Colonic mucosa (tissue), 4 donors: ENCODE measurements around the gene CCN6. TPM values are rescaled to one million over a fixed set of nuclear protein-coding genes. Genes with fewer than 3 reads are reported as not detected.

Experiments used
- DNase-seq: peaks from one replicate; pipeline ENCODE4 v3.0.0-alpha.2; 2020
- H3K27ac ChIP-seq: fragments of 200-600 bp; one replicate; pipeline ENCODE4 v1.8.0; 2021
- H3K27me3 ChIP-seq: fragments of 200-600 bp; one replicate; pipeline ENCODE4 v1.8.0; 2021
- H3K36me3 ChIP-seq: fragments of 200-600 bp; one replicate; pipeline ENCODE4 v1.8.0; 2021
- H3K4me1 ChIP-seq: fragments of 200-600 bp; one replicate; pipeline ENCODE4 v1.8.0; 2021; ENCODE audit warnings: mild to moderate bottlenecking
- H3K4me3 ChIP-seq: fragments of 200-600 bp; one replicate; pipeline ENCODE4 v1.8.0; 2021
- H3K9ac ChIP-seq, 2 donors: one replicate each; pipeline ENCODE4 v1.7.0; 2013; ENCODE audit warnings: control low read depth in 2 of 2, low read depth in 2 of 2, low read length in 2 of 2
- H3K9me3 ChIP-seq: fragments of 200-600 bp; one replicate; pipeline ENCODE4 v1.8.0; 2021
- CTCF ChIP-seq: fragments of 200-600 bp; IDR thresholded peaks from one replicate; pipeline ENCODE4 v1.8.0; 2022; ENCODE audit warnings: antibody characterized with exemption, mild to moderate bottlenecking
- intact Hi-C: fragments of 100-400 bp; cut with DNase I; formaldehyde crosslinking; loops from one replicate; pipeline ENCODE4 v1.14.1; 2022
- total RNA-seq, 2 donors: library from RNA; stranded (reverse); fragmentation: NEBNext Ultra II Directional in 1 of 2; extraction: Animal tissue kit (Norgen Biotek cat#: 25700) in 1 of 2; gene quantifications; one replicate each; pipeline ENCODE4 v1.2.1, GENCODE V29; 2021
- donor health status: healthy.
- donor health status: DM: no; HTN: no; CAD: no.
- donor health status: DM: no; HTN: no; CAD: no.

The CCN6 gene
- total RNA-seq, 2 donors from 2014 or later = not detected

DNA sequence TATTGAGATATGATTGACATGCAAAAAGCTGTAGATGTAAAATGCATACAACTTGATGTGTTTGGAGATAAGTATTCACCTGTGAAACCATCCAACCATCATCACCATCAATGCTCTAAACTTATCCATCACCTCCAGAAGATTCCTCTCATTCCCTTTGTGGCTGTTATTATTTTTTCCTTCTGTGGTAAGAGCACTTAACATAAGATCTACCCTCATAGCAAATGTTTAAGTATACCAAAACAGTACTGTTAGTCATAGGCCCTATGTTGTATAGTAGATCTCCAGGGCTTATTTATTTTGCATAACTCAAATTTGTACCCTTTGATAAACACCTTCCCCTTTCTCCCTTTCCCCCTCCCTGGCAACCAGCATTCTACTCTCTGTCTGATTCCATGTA lies 31.2 kb upstream of the CCN6 start:
- Histone ChIP-seq H3K27ac (no peak overlapping the region), H3K27me3 (no peaks in the 10 kb centered on the region), H3K9me3 (no peaks in the 10 kb centered on the region), H3K36me3 (no peaks in the 10 kb centered on the region), H3K4me1 (no peaks in the 10 kb centered on the region), H3K4me3 (no peak overlapping the region), H3K9ac (no peak overlapping the region)
- DNase-seq = no peak
- TF ChIP-seq CTCF = no peak
- intact Hi-C loops = no loop called here

GRCh38 chr6:112024464-112024863 lies 29.4 kb upstream of the CCN6 start:
- Histone ChIP-seq H3K27ac (no peak overlapping the region), H3K36me3 (no peaks in the 10 kb centered on the region), H3K4me3 (no peak overlapping the region), H3K9ac (no peak overlapping the region), H3K27me3 (no peaks in the 10 kb centered on the region), H3K9me3 (no peaks in the 10 kb centered on the region), H3K4me1 (no peaks in the 10 kb centered on the region)
- no peak for DNase-seq
- intact Hi-C loops = no loop called here
- no peak for TF ChIP-seq CTCF

DNA sequence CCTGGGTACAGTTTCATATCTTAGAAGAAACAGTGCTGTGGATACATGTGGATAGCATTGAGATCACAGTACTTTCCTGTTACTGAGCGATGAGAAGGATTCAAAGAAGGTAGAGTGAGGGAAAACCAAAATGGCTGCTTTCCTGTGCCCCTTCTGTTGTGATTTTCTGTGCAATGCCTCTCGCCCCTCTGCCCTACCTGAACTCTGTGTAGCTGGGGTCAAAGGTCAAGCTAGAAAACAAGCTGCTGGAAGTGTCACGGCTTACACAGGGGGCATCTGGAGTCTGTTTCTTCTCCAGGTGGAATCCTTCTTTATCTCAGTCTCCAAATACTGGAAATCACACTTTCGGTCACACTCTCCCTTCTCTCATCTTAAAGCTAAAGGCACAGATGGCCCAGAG lies 27.0 kb upstream of the CCN6 start:
- no peaks in the 10 kb centered on the region for H3K9me3 ChIP-seq
- H3K4me3 ChIP-seq = no peak overlapping the region
- TF ChIP-seq CTCF = no peak
- H3K27me3 ChIP-seq = no peaks in the 10 kb centered on the region
- H3K9ac ChIP-seq = no peak overlapping the region
- H3K27ac ChIP-seq = no peak overlapping the region
- no peaks in the 10 kb centered on the region for H3K4me1 ChIP-seq
- H3K36me3 ChIP-seq = no peaks in the 10 kb centered on the region
- intact Hi-C loops = no loop called here
- no peak for DNase-seq

DNA sequence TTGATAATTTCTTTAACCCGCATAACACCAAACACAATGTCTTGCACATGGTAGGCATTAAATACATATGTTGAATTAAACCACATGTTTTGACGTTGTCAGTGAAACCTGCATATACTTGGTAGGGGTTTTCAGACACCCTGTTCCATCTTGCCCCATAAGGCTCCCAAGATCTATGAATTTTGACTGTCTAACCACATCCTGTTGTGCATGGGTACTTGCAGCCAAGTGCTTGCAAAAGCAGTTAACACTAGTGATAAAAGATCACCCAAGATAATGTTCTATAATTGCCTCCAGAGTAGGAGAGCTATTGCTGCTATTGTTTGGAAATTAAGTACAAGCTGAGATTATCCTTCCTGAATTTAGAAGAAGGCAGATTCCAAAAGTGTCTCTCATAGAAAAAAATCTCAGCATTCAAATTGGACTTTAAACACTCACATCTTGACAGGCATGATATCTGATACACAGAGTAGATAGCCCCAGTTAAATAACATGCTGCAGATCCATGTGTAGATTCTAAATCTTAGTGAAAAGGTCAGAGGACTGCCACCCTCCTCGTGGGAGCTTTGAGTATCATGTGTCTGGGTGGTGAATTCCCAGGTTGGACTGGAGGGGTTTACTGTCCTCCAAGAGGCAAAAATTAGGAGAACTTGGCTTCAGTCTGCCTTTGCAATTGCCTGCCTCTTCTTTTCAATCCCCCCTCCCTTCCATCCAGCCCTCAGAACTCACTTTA lies 25.8 kb upstream of the CCN6 start:
- no peak for TF ChIP-seq CTCF
- no peaks in the 10 kb centered on the region for H3K9me3 ChIP-seq
- no peak for DNase-seq
- no peaks in the 10 kb centered on the region for H3K36me3 ChIP-seq
- no peaks in the 10 kb centered on the region for H3K27me3 ChIP-seq
- no peak overlapping the region for H3K4me3 ChIP-seq
- no peak overlapping the region for H3K9ac ChIP-seq
- intact Hi-C loops = no loop called here
- H3K4me1 ChIP-seq = no peaks in the 10 kb centered on the region
- H3K27ac ChIP-seq = no peak overlapping the region

- TF ChIP-seq CTCF = peak; percentile 58
- H3K9ac ChIP-seq = no peak overlapping the region
- intact Hi-C loops = no loop called here
- no peaks in the 10 kb centered on the region for H3K9me3 ChIP-seq
- H3K4me1 ChIP-seq = no peaks in the 10 kb centered on the region
- no peaks in the 10 kb centered on the region for H3K36me3 ChIP-seq
- no peak overlapping the region for H3K27ac ChIP-seq
- DNase-seq = peak; percentile 68
- H3K4me3 ChIP-seq = no peak overlapping the region
- H3K27me3 ChIP-seq = no peaks in the 10 kb centered on the region
Measured at GRCh38 chr6:112029045-112029822, 24.7 kb upstream of the CCN6 start.
